ENCODE measurements around the gene AGO3. TPM values are rescaled to one million over a fixed set of nuclear protein-coding genes. Genes with fewer than 3 reads are reported as not detected.
"Not testable (repeated sequence)": the region's sequence is repeated elsewhere in the genome, so short reads cannot be mapped to it uniquely, and the experiment has no call there.

Gene AGO3
- total and polyA plus RNA-seq, 9 donors: 5.6 to 25.9 (median 9.6) TPM

GRCh38 chr1:35887508-35887907, 43.4 kb upstream of the AGO3 start:
- H3K36me3 ChIP-seq (ENCODE audit: control insufficient read depth, insufficient read depth, low read length): peaks cover 13% of the 10 kb centered on the region
- no peaks in the 10 kb centered on the region for H3K9me3 ChIP-seq (replicated peaks; ENCODE audit: control insufficient read depth, low read depth, low read length)
- no peak overlapping the region for H3K27ac ChIP-seq (ENCODE audit: low read length)
- H3K4me3 ChIP-seq (ENCODE audit: low read length): no peak overlapping the region
- no peaks in the 10 kb centered on the region for H3K27me3 ChIP-seq (ENCODE audit: control insufficient read depth, insufficient read depth, low read length)
- H3K4me1 ChIP-seq (ENCODE audit: control insufficient read depth, insufficient read depth, low read length): peaks cover 28% of the 10 kb centered on the region
- DNase-seq: no peak
- 83% methylated on average over 2 of the region's 2 CpGs for WGBS (ENCODE audit: insufficient coverage)

DNA sequence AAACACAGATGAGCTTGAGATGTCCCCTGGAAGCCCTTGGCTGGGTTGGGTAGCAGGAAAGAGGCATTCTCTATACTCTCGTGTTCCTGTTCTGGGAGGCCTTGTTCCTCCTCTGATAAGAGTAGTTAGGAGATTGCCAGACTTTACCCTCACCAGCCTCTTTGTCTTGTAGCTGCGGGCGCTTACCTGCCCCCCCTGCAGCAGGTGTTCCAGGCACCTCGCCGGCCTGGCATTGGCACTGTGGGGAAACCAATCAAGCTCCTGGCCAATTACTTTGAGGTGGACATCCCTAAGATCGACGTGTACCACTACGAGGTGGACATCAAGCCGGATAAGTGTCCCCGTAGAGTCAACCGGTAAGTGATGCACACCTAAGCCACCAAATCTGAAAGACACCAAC, 42.6 kb upstream of the AGO3 start:
- peaks cover 20% of the 10 kb centered on the region for H3K36me3 ChIP-seq (ENCODE audit: control insufficient read depth, insufficient read depth, low read length)
- WGBS (ENCODE audit: insufficient coverage): 100% methylated on average over 4 of the region's 11 CpGs

DNA sequence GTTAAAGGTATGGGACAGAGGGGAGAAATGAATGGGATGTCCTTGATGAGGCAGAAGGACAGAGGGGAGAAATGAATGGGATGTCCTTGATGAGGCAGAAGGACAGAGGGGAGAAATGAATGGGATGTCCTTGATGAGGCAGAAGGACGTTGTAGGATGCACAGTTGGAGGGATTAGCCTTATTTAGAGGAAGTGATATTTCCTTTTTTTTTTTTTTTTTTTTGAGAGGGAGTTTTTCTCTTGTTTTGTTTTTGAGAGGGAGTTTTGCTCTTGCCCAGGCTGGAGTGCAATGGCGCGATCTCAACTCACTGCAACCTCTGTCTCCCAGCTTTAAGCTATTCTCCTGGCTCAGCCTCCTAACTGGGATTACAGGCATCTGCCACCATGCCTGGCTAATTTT, 41.9 kb upstream of the AGO3 start:
- Histone ChIP-seq H3K4me1 (ENCODE audit: control insufficient read depth, insufficient read depth, low read length) (peaks cover 20% of the 10 kb centered on the region), H3K36me3 (ENCODE audit: control insufficient read depth, insufficient read depth, low read length) (peaks cover 28% of the 10 kb centered on the region)
- WGBS (ENCODE audit: insufficient coverage): 57% methylated on average over 1 of the region's 3 CpGs
- not testable (repeated sequence) for H3K27ac ChIP-seq (ENCODE audit: low read length); H3K9me3 ChIP-seq (replicated peaks; ENCODE audit: control insufficient read depth, low read depth, low read length); H3K27me3 ChIP-seq (ENCODE audit: control insufficient read depth, insufficient read depth, low read length); H3K4me3 ChIP-seq (ENCODE audit: low read length); DNase-seq

More for the DNA sequence above, 42.6 kb upstream of the AGO3 start:
- no peak overlapping the region for H3K27ac ChIP-seq (ENCODE audit: low read length)
- peaks cover 25% of the 10 kb centered on the region for H3K4me1 ChIP-seq (ENCODE audit: control insufficient read depth, insufficient read depth, low read length)
- H3K4me3 ChIP-seq (ENCODE audit: low read length): no peak overlapping the region
- no peaks in the 10 kb centered on the region for H3K9me3 ChIP-seq (replicated peaks; ENCODE audit: control insufficient read depth, low read depth, low read length)
- no peak for DNase-seq
- no peaks in the 10 kb centered on the region for H3K27me3 ChIP-seq (ENCODE audit: control insufficient read depth, insufficient read depth, low read length)

- H3K27ac ChIP-seq (ENCODE audit: low read length): no peak overlapping the region
- no peak overlapping the region for H3K4me3 ChIP-seq (ENCODE audit: low read length)
- no peaks in the 10 kb centered on the region for H3K4me1 ChIP-seq (ENCODE audit: control insufficient read depth, insufficient read depth, low read length)
- H3K27me3 ChIP-seq (ENCODE audit: control insufficient read depth, insufficient read depth, low read length): no peaks in the 10 kb centered on the region
- WGBS (ENCODE audit: insufficient coverage): 89% methylated on average over 4 of the region's 14 CpGs
- H3K9me3 ChIP-seq (replicated peaks; ENCODE audit: control insufficient read depth, low read depth, low read length): no peaks in the 10 kb centered on the region
- peaks cover 47% of the 10 kb centered on the region for H3K36me3 ChIP-seq (ENCODE audit: control insufficient read depth, insufficient read depth, low read length)
- DNase-seq: no peak
Observed at GRCh38 chr1:35893051-35893879, 37.6 kb upstream of the AGO3 start.

DNA sequence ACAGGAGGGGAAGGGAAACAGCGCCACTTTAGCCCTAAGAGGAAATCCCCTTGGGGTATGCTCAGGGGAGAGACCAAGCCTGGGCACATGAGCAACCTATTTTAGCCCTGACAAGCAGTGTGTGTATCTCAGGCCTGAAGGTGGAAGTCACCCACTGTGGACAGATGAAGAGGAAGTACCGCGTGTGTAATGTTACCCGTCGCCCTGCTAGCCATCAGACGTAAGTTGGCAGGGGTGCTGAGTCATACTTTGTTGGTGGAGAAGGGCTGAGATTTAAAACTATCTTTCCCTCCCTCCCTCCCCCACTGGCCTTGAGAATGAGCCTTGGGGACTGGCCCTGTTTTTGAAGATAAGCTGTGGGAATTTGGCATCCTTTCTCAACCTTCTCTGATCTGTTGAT, 36.7 kb upstream of the AGO3 start:
- Histone ChIP-seq H3K4me3 (ENCODE audit: low read length) (no peak overlapping the region), H3K27ac (ENCODE audit: low read length) (no peak overlapping the region), H3K4me1 (ENCODE audit: control insufficient read depth, insufficient read depth, low read length) (no peaks in the 10 kb centered on the region), H3K36me3 (ENCODE audit: control insufficient read depth, insufficient read depth, low read length) (peaks cover 44% of the 10 kb centered on the region), H3K27me3 (ENCODE audit: control insufficient read depth, insufficient read depth, low read length) (no peaks in the 10 kb centered on the region), H3K9me3 (replicated peaks; ENCODE audit: control insufficient read depth, low read depth, low read length) (no peaks in the 10 kb centered on the region)
- DNase-seq: peak; percentile 49
- 98% methylated on average over 3 of the region's 6 CpGs for WGBS (ENCODE audit: insufficient coverage)

DNA sequence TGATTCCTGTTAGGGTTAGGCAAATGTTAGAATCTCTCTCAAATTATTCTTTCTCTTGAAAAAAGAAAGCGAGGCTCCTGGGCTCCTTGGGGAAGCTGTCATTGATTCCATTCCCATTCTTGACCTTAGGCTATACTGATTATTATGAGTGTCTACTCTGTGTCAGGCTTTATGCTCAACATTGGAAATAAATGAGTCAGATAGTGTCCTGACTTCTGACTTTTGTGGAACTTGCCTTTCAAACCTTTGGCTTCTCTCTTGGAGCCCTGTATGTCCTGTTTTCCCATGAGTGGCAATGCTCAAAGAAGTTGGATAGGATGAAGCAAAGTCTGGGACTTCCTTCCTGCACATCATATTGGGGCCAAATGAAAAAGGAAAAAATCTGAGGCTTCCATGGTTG, 36.2 kb upstream of the AGO3 start:
- Histone ChIP-seq H3K27me3 (ENCODE audit: control insufficient read depth, insufficient read depth, low read length) (no peaks in the 10 kb centered on the region), H3K27ac (ENCODE audit: low read length) (no peak overlapping the region), H3K9me3 (replicated peaks; ENCODE audit: control insufficient read depth, low read depth, low read length) (no peaks in the 10 kb centered on the region), H3K4me1 (ENCODE audit: control insufficient read depth, insufficient read depth, low read length) (no peaks in the 10 kb centered on the region), H3K4me3 (ENCODE audit: low read length) (no peak overlapping the region), H3K36me3 (ENCODE audit: control insufficient read depth, insufficient read depth, low read length) (peaks cover 42% of the 10 kb centered on the region)
- no peak for DNase-seq
- WGBS (ENCODE audit: insufficient coverage): no CpG with 5 or more reads among the region's 1 CpG

- Histone ChIP-seq H3K27ac (ENCODE audit: low read length) (no peak overlapping the region), H3K9me3 (replicated peaks; ENCODE audit: control insufficient read depth, low read depth, low read length) (no peaks in the 10 kb centered on the region), H3K4me1 (ENCODE audit: control insufficient read depth, insufficient read depth, low read length) (no peaks in the 10 kb centered on the region), H3K36me3 (ENCODE audit: control insufficient read depth, insufficient read depth, low read length) (peaks cover 37% of the 10 kb centered on the region), H3K27me3 (ENCODE audit: control insufficient read depth, insufficient read depth, low read length) (no peaks in the 10 kb centered on the region), H3K4me3 (ENCODE audit: low read length) (no peak overlapping the region)
- no peak for DNase-seq
Observed at GRCh38 chr1:35899941-35900340, 31.0 kb upstream of the AGO3 start.

GRCh38 chr1:35901235-35901634, 29.7 kb upstream of the AGO3 start:
- Histone ChIP-seq H3K36me3 (ENCODE audit: control insufficient read depth, insufficient read depth, low read length) (peaks cover 32% of the 10 kb centered on the region), H3K4me1 (ENCODE audit: control insufficient read depth, insufficient read depth, low read length) (no peaks in the 10 kb centered on the region), H3K9me3 (replicated peaks; ENCODE audit: control insufficient read depth, low read depth, low read length) (no peaks in the 10 kb centered on the region), H3K27ac (ENCODE audit: low read length) (no peak overlapping the region), H3K4me3 (ENCODE audit: low read length) (no peak overlapping the region), H3K27me3 (ENCODE audit: control insufficient read depth, insufficient read depth, low read length) (no peaks in the 10 kb centered on the region)
- 95% methylated on average over 6 of the region's 9 CpGs for WGBS (ENCODE audit: insufficient coverage)
- DNase-seq: no peak

GRCh38 chr1:35902671-35903070, 28.2 kb upstream of the AGO3 start:
- H3K4me3 ChIP-seq (ENCODE audit: low read length): no peak overlapping the region
- H3K36me3 ChIP-seq (ENCODE audit: control insufficient read depth, insufficient read depth, low read length): peaks cover 40% of the 10 kb centered on the region
- WGBS (ENCODE audit: insufficient coverage): 100% methylated on average over 1 of the region's 2 CpGs

DNA sequence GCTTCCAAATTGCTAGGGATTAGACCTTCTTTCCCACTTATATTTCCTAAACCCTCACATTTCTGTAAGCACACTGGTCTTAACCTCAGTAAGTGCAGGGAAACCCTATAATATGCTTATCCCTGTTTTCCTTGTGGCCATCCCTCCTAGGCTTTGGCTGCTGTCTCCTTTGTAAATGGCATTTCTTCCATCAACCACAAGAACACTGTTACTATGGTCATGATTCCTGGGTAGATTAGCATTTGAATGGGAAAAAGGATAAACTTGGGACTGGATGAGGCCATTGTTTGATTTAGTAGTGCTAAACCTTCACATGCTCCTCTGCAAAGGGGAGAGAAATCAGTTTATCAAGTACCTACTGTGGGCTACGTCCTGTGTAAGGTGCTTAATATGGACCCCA, 16.2 kb upstream of the AGO3 start:
- no peak for DNase-seq
- Histone ChIP-seq H3K9me3 (replicated peaks; ENCODE audit: control insufficient read depth, low read depth, low read length) (no peaks in the 10 kb centered on the region), H3K36me3 (ENCODE audit: control insufficient read depth, insufficient read depth, low read length) (peaks cover 67% of the 10 kb centered on the region), H3K27ac (ENCODE audit: low read length) (no peak overlapping the region), H3K4me1 (ENCODE audit: control insufficient read depth, insufficient read depth, low read length) (no peaks in the 10 kb centered on the region), H3K27me3 (ENCODE audit: control insufficient read depth, insufficient read depth, low read length) (no peaks in the 10 kb centered on the region), H3K4me3 (ENCODE audit: low read length) (no peak overlapping the region)
- WGBS (ENCODE audit: insufficient coverage): no CpG with 5 or more reads among the region's 1 CpG

More at GRCh38 chr1:35902671-35903070, 28.2 kb upstream of the AGO3 start:
- H3K9me3 ChIP-seq (replicated peaks; ENCODE audit: control insufficient read depth, low read depth, low read length): no peaks in the 10 kb centered on the region
- DNase-seq: no peak
- H3K27ac ChIP-seq (ENCODE audit: low read length): no peak overlapping the region
- no peaks in the 10 kb centered on the region for H3K4me1 ChIP-seq (ENCODE audit: control insufficient read depth, insufficient read depth, low read length)
- no peaks in the 10 kb centered on the region for H3K27me3 ChIP-seq (ENCODE audit: control insufficient read depth, insufficient read depth, low read length)
